Measurements from ENCODE around the gene NUP58.

NUP58 gene

DNA sequence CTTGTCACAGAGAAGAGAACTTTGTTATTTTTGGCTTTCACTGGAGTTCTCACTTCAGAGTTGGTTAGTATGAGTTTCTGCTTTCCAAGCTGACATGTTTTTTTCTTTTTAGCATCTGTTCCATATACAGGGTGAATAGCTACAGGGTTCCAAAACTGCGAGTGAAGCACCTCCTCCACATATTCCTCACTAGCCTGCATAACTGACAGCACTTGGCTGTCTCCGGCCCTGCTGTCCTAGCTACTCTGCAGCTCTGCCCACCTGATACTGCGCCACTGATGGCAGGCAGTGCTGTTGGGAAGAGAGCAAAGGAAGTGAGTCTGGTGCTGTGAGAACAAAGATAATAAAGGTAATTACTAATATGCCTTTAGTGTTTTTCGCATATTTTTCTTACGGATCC lies 77.1 kb downstream of the NUP58 start:
- DNase-seq = no peak

DNA sequence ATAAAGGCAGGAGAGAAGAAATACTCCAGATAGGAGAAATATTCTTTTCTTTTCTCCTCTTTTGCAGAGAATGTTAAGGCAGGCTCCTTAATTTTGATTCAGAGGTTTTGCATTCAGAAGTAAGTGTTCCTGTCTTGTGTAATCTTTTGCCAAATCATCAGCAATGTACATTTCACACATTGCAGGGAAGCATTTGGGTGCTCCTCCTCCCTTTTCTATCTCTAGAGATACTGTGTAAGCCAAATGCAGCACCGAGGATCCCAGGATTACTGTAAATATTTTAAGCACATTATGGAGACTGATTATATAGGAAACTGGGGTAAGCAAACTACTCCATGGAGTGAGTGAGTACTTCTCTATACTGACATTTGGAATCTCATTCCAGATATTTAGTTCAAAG lies 77.6 kb downstream of the NUP58 start:
- DNase-seq = no peak

DNA sequence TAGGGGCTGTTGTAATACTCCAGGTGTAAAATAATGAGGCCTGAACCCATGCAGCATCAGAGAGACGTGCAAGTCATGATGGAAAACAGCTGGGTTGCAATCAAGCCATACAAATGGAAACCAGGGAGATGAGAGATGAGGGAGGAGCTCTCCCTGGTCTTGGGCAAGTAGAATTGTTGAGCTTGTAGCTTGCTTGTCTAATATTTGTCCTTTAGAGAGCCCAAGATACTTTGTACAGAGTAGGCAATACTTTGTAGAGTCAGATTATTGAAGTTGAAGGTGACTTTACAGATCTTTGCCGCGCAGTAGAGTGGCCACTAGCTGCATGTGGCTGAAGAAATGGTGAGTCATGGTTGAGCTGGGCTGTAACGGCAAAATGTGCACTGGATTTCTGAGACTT lies 78.7 kb downstream of the NUP58 start:
- no peak for DNase-seq

DNA sequence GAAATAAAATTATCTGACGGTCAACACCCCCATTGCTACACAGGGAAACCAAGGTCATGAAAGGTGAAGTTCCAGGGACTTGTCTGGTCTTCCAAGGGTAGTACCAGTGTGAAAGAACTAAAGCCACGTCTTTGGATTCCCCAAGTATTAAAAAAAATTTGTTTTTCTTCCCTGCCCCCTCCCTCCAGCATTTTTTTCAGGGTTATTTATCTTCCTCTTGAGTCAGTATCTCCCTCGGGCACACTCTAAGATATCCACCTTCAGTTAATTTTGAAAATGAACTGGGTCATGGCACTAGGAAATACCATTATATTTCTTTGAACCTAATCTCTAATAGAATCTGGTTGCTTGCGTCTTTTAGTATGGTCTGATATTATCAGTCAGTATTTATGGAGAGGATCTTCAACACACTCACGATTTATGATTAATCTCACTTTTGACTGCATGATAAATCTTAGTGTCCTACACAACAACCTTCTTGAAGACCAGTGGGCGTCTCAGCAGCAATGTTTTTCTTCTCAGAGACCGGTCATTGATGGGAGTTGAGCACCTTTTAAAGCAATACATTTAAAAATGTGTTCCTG lies 79.4 kb downstream of the NUP58 start:
- DNase-seq = no peak

DNA sequence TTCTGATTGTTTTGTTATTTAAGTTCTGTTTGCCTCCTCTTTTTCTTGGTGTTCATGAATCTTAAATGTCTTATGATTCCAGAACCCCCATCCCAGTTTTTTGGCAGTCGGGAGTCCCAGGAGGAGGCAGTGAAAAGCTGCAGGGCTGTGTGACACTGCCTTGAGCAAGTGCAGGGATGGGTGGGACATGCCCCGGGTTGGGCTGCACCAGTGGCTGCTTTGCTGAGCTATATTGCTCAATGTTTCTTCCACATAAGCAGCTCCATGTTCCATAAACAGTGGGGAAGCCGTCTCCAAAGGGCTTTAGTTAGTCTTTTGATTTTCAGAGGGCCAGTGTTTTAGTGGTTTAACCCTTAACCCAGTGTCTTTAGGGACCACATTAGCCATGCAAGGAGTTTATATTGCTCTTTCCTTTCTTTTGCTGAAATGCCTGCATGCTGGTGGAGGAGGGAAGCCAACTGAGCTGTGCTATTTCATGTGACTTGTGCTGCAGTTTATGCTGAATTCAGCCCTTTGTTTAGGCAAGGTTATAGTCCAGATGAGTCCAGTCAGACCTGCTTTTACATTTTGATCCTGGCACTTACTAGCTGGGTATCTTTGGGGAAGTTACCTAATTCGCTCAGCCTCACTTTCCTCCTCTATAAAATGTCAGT lies 83.5 kb downstream of the NUP58 start:
- DNase-seq = no peak

DNA sequence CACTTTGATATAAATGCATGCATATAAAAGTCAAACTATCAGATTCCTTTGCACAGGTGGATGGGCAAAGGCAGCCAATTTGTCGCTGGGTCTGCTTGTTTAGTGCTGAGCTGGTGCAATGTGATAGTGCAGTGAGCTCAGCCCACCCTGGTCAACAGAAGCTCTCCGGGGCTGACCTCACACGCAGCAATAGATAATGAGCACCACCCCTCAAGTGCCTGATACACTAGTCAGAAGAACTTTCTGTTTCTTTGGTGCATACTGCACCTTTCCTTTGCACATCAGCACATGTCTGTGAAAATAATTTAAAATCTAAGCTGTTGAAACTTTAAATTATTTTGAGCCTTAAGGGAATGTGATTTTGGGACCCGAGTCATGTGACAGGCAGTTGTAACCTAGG lies 90.5 kb downstream of the NUP58 start:
- DNase-seq = no peak

Measured in cortex of kidney (tissue), 1 donor.